Measurements from ENCODE around the gene DBN1.

DNA sequence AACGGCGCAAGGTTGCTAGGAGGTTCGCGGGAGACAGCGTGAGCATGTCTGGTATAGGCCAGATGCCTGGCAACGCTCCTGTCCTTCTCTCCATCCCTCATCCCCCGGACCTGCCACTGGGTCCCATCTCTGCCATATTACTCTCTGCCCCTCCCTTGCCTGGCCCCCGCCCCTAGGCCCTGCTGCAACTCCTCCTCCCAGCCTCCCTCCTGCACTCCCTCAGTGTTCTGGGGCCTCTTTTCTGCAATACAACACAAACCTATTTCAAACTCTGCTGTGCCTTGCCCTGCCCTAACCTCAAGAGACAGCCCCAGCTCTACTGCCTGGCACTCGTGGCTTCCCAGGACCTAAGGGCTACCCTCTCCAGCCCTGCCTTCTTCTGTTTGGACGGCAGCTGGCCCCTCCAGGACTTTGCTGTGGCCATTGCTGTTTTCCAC is 8.9 kb upstream of the DBN1 start:
- TF ChIP-seq, protein P1, sequence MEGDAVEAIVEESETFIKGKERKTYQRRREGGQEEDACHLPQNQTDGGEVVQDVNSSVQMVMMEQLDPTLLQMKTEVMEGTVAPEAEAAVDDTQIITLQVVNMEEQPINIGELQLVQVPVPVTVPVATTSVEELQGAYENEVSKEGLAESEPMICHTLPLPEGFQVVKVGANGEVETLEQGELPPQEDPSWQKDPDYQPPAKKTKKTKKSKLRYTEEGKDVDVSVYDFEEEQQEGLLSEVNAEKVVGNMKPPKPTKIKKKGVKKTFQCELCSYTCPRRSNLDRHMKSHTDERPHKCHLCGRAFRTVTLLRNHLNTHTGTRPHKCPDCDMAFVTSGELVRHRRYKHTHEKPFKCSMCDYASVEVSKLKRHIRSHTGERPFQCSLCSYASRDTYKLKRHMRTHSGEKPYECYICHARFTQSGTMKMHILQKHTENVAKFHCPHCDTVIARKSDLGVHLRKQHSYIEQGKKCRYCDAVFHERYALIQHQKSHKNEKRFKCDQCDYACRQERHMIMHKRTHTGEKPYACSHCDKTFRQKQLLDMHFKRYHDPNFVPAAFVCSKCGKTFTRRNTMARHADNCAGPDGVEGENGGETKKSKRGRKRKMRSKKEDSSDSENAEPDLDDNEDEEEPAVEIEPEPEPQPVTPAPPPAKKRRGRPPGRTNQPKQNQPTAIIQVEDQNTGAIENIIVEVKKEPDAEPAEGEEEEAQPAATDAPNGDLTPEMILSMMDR (IDR thresholded peaks at IDR 0.05) = no peak
- TF ChIP-seq EZH2 (IDR thresholded peaks at IDR 0.05) = no peak
